Activated B cell treated with CpG ODN at 0.5 μM for 24 hours (primary cell): ENCODE results near the gene NSUN7. TPM values are rescaled to one million over a fixed set of nuclear protein-coding genes. Genes with fewer than 3 reads are reported as not detected.

Source experiments
- ATAC-seq: fragments of 200-7000 bp; cut with Tn5 transposase; one replicate; pipeline ENCODE4 v1.10.0; 2021; ENCODE audit warnings: low read depth, mild to moderate bottlenecking, moderate library complexity
- CTCF ChIA-PET: fragments of 350-600 bp; sonication (Branson Sonifier 250); formaldehyde crosslinking; loops from one replicate; lab custom pipeline; 2021; ENCODE audit warnings: antibody characterized with exemption; lab: Charles Lee
- POLR2A ChIA-PET: fragments of 350-600 bp; sonication (Branson Sonifier 250); formaldehyde crosslinking; loops from one replicate; lab custom pipeline; 2021; ENCODE audit warnings: antibody characterized with exemption; lab: Charles Lee
- DNase-seq: peaks from one replicate; pipeline ENCODE4 v3.0.0; 2022
- H3K27ac Mint-ChIP-seq: one replicate; pipeline ENCODE4 v1.8.0; 2020; ENCODE audit warnings: mixed read lengths
- H3K27me3 Mint-ChIP-seq: one replicate; pipeline ENCODE4 v1.8.0; 2021; ENCODE audit warnings: mixed read lengths
- H3K36me3 Mint-ChIP-seq: one replicate; pipeline ENCODE4 v1.8.0; 2021; ENCODE audit warnings: low read depth, mixed read lengths
- H3K4me1 Mint-ChIP-seq: one replicate; pipeline ENCODE4 v1.8.0; 2021; ENCODE audit warnings: mixed read lengths
- H3K4me3 Mint-ChIP-seq: one replicate; pipeline ENCODE4 v1.8.0; 2020; ENCODE audit warnings: mild to moderate bottlenecking, mixed read lengths
- H3K9me3 Mint-ChIP-seq: one replicate; pipeline ENCODE4 v1.8.0; 2020; ENCODE audit warnings: mixed read lengths
- intact Hi-C: fragments of 100-400 bp; cut with micrococcal nuclease; formaldehyde crosslinking; loops from one replicate; pipeline ENCODE4 v1.15.1; 2024
- total RNA-seq: library from RNA; stranded (reverse); gene quantifications from 2 replicates; pipeline ENCODE4 v1.2.3, GENCODE V29; 2022
- TF ChIP-seq, protein P1 (sequence below): fragments of 200-600 bp; IDR thresholded peaks from one replicate; pipeline ENCODE4 v1.8.0; 2022; ENCODE audit warnings: antibody characterized with exemption, mild to moderate bottlenecking

The NSUN7 gene
- total RNA-seq, 1 donor from 2014 or later, result 1.6 TPM

DNA sequence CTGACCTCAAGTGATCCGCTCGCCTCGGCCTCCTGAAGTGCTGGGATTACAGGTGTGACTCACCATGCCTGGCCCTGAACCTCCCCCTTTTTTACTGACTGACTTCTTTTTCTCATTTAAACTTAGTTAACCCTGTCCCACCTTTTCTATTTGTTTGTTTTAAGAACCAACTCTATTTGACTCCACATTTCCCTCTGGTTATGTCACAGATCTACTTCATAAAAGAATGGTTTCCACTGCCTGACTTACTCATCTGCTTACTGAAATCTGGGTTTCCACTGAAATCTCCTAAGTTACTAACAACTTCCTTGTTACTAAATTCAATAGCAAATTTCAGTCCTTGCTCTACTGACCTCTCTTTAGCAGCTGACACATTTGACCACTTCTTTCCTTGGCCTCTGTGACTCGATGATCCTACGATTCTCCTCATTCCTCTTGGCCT lies 28.0 kb upstream of the NSUN7 start:
- ATAC-seq (no peak), DNase-seq (no peak)
- ChIA-PET CTCF (no interaction called here), POLR2A (interaction anchor here (0.6 kb wide), 2 partner anchors 292 to 491 kb away, joined by 3 to 5 read pairs; no protein-coding TSS in a partner anchor)
- no peaks in the 10 kb centered on the region for H3K36me3 Mint-ChIP-seq
- peaks cover 3% of the 10 kb centered on the region for H3K4me1 Mint-ChIP-seq
- H3K9me3 Mint-ChIP-seq, result no peaks in the 10 kb centered on the region
- H3K27ac Mint-ChIP-seq, result no peak overlapping the region
- no peak overlapping the region for H3K4me3 Mint-ChIP-seq
- H3K27me3 Mint-ChIP-seq, result no peaks in the 10 kb centered on the region
- TF ChIP-seq, protein P1, sequence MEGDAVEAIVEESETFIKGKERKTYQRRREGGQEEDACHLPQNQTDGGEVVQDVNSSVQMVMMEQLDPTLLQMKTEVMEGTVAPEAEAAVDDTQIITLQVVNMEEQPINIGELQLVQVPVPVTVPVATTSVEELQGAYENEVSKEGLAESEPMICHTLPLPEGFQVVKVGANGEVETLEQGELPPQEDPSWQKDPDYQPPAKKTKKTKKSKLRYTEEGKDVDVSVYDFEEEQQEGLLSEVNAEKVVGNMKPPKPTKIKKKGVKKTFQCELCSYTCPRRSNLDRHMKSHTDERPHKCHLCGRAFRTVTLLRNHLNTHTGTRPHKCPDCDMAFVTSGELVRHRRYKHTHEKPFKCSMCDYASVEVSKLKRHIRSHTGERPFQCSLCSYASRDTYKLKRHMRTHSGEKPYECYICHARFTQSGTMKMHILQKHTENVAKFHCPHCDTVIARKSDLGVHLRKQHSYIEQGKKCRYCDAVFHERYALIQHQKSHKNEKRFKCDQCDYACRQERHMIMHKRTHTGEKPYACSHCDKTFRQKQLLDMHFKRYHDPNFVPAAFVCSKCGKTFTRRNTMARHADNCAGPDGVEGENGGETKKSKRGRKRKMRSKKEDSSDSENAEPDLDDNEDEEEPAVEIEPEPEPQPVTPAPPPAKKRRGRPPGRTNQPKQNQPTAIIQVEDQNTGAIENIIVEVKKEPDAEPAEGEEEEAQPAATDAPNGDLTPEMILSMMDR, result no peak
- intact Hi-C loops, result loop anchor here (1.0 to 5.0 kb wide), 5 partner anchors 101 to 665 kb away; partner anchors contain the start of gene N4BP2

DNA sequence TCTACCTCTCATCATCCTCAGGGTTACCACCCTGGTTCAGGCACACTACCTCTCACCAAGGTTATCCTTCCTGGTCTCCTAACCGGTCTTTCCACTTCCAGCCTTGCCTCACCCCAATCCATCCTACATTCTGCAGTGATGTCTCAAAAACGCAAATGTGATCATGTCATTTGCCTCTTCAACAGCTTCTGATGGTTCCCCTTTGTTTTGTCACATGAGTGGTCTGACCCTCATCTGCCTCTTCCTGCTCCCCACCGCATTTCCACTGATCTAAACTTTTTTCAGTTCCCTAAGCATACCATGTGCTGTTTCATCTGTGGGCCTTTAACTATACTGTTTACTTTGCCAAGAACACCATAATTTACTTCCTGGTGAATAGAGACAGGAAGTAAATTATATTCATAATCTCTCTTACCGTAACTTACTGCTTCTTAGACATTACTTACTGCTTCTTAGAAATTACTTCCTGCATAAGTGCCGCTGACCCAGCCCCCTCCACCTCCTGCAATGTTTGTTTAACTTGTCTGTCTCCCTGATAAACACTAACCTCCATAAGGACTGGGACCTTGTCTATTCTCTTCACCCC lies 27.1 kb upstream of the NSUN7 start:
- no peak overlapping the region for H3K27ac Mint-ChIP-seq
- peak; percentile 84 for ATAC-seq
- TF ChIP-seq, protein P1, result no peak
- no peak overlapping the region for H3K4me3 Mint-ChIP-seq
- no peaks in the 10 kb centered on the region for H3K9me3 Mint-ChIP-seq
- H3K36me3 Mint-ChIP-seq, result no peaks in the 10 kb centered on the region
- intact Hi-C loops, result loop anchor here (2.0 to 5.0 kb wide), 4 partner anchors 102 to 666 kb away; partner anchors contain the start of gene N4BP2
- POLR2A ChIA-PET, result no interaction called here
- CTCF ChIA-PET, result no interaction called here
- H3K27me3 Mint-ChIP-seq, result no peaks in the 10 kb centered on the region
- peaks cover 3% of the 10 kb centered on the region for H3K4me1 Mint-ChIP-seq
- DNase-seq, result no peak

DNA sequence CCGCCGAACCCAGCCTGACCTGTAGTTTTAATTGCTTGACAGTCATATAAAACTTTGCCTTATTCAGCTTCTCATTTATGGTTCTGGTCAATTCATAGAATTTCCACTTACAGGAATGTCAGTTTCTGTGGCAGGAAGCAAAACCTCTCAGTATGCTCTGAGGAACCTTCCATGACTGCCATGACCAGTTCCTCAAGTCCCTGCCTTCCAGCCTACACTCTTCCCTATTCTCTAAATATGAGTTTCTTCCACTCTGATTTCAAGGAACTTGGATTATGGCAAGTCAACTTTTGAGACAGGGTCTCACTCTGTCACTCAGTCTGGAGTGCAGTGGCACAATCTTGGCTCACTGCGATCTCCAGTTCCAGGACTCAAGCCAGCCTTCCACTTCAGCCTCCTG lies 26.0 kb upstream of the NSUN7 start:
- CTCF ChIA-PET, result no interaction called here
- H3K4me1 Mint-ChIP-seq, result peaks cover 3% of the 10 kb centered on the region
- intact Hi-C loops, result loop anchor here (2.0 to 5.0 kb wide), 4 partner anchors 103 to 667 kb away; partner anchors contain the start of gene N4BP2
- POLR2A ChIA-PET, result no interaction called here
- no peaks in the 10 kb centered on the region for H3K36me3 Mint-ChIP-seq
- H3K4me3 Mint-ChIP-seq, result no peak overlapping the region
- TF ChIP-seq, protein P1, result no peak
- ATAC-seq, result no peak
- H3K9me3 Mint-ChIP-seq, result no peaks in the 10 kb centered on the region
- no peak overlapping the region for H3K27ac Mint-ChIP-seq
- H3K27me3 Mint-ChIP-seq, result no peaks in the 10 kb centered on the region
- no peak for DNase-seq

DNA sequence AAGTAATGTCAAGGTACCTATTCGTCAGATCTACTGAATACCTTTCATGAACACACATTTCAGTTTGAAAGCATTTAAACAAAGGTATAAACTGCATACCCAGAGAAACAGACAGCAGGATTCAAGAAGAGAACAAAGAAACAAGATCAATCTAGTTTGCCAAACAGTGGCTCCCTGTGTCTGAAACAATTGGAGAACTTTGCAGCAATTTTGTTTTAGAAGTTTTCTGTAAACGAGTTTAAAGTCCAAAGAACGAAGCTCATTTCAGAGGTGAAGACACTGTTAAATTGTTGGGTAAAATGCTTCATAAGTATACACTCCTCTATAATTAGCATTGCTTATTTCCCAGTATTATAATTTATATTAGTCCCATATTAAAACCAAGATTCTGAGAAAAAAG lies 21.4 kb upstream of the NSUN7 start:
- ATAC-seq (no peak), DNase-seq (no peak)
- no peaks in the 10 kb centered on the region for H3K36me3 Mint-ChIP-seq
- ChIA-PET POLR2A (no interaction called here), CTCF (no interaction called here)
- H3K4me3 Mint-ChIP-seq, result no peak overlapping the region
- no peak overlapping the region for H3K27ac Mint-ChIP-seq
- TF ChIP-seq, protein P1, result no peak
- peaks cover 10% of the 10 kb centered on the region for H3K4me1 Mint-ChIP-seq
- intact Hi-C loops, result no loop called here
- no peaks in the 10 kb centered on the region for H3K9me3 Mint-ChIP-seq
- no peaks in the 10 kb centered on the region for H3K27me3 Mint-ChIP-seq

DNA sequence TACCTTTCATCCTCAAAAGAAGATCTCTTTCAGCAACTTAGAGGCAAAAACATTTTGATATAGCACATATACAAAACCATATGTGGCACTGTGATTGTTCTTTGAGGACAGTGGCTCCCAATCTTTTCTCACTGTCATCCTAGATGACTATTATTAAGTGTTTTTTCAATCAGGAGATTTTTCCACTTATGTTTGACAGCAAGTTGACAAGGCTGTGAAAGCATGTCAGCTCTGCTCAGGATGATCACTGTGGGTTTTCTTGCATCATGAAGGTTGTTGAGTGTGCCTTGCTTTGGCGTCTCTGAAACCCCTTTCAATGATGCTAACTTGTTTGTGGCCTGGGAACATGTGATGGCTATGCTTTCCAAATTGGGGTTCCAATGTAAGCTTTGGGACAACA lies 20.2 kb upstream of the NSUN7 start:
- POLR2A ChIA-PET, result no interaction called here

More for the DNA sequence above, 20.2 kb upstream of the NSUN7 start:
- TF ChIP-seq, protein P1, result no peak
- no peaks in the 10 kb centered on the region for H3K36me3 Mint-ChIP-seq
- peaks cover 10% of the 10 kb centered on the region for H3K4me1 Mint-ChIP-seq
- DNase-seq (no peak), ATAC-seq (no peak)
- intact Hi-C loops, result no loop called here
- no peak overlapping the region for H3K27ac Mint-ChIP-seq
- no peaks in the 10 kb centered on the region for H3K27me3 Mint-ChIP-seq
- no peak overlapping the region for H3K4me3 Mint-ChIP-seq
- no peaks in the 10 kb centered on the region for H3K9me3 Mint-ChIP-seq
- CTCF ChIA-PET, result no interaction called here
